ENCODE results near the gene PDP2. TPM values are rescaled to one million over a fixed set of nuclear protein-coding genes. Genes with fewer than 3 reads are reported as not detected.

PDP2 gene
- total and polyA plus RNA-seq, 2 donors (not counting 3 experiments of a cell fraction or from before 2014, with no cell fraction given): 4.4 to 9.3 TPM

DNA sequence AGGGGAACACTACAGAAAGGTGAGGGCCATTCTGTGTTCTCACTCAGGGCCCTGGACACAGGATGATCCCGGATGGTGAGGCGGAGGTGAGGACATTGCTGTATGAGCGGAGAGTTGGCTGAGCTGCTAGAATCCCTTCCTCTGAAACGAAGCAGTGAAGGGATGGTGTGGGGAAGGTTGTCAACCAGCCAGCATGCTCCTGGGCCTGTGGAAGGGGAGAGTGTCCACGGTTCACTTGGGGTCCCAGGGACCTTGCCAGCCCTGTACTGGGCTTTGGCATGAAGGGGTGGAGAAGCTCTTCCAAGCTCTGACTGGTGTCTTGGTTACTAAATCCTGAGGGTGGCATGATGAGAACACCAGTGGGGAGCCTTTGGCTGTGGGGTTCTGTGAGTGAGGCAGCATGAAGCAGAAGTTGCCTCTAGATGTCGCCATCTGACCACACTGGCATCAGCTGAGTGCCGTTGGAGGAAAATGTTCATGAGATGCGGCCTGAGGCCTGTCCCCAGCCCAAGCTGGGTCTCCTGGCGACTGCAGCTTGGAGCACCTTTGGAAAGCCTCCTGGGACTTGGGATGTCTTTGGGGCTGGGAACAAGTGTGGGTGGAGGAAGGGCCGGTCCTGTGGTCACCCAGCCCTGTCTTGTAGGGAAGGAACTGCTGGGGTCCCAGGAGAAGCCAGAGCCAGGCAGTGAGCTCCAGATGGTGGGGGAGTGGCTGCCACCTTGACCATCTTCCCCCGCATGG lies 14.8 kb downstream of the PDP2 start:
- intact Hi-C loops (cut with micrococcal nuclease): loop anchor here (1.0 to 10.0 kb wide), 3 partner anchors 29 to 1960 kb away; no protein-coding TSS in a partner anchor
- Histone ChIP-seq H3K79me2 (ENCODE audit: control insufficient read depth, insufficient read depth, low read length) (no peaks in the 10 kb centered on the region), H3K36me3 (ENCODE audit: control insufficient read depth in 2 of 2, extremely low read depth in 1 of 2, insufficient read depth in 2 of 2, low read length in 2 of 2) (no peaks in the 10 kb centered on the region), H2AFZ (ENCODE audit: low read depth, low read length) (no peak overlapping the region), H3K27ac (ENCODE audit: insufficient read depth, low read depth, low read length) (no peak overlapping the region), H3K9ac (replicated peaks; ENCODE audit: extremely low read depth, insufficient read depth, low read length) (no peak overlapping the region), H3K9me1 (replicated peaks; ENCODE audit: control insufficient read depth, extremely low read depth, insufficient read depth, low read length) (no peaks in the 10 kb centered on the region), H3K9me3 (replicated peaks; ENCODE audit: control insufficient read depth, insufficient read depth, low read length) (no peaks in the 10 kb centered on the region), H3K4me3 (replicated peaks in 1 of 3; ENCODE audit: insufficient read depth in 1 of 3, low read depth in 1 of 3, low read length in 3 of 3) (no peak overlapping the region), H4K20me1 (replicated peaks; ENCODE audit: control insufficient read depth, extremely low read depth, insufficient read depth, low read length) (no peaks in the 10 kb centered on the region), H3K4me1 (ENCODE audit: control insufficient read depth, extremely low read depth, insufficient read depth, low read length) (peaks cover 5% of the 10 kb centered on the region), H3K4me2 (ENCODE audit: insufficient read depth, low read length) (no peak overlapping the region), H3K27me3 (ENCODE audit: control insufficient read depth in 2 of 2, insufficient read depth in 2 of 2, low read length in 2 of 2) (no peaks in the 10 kb centered on the region)
- no TSS peak for BruUV-seq (replicated peaks)
- FAIRE-seq (peak; percentile 90), DNase-seq (ENCODE audit: low read depth, low spot score) (peak; percentile 64)
- CTCF ChIA-PET: interaction anchor here (0.8 to 5.2 kb wide), 33 partner anchors 8 to 286 kb away, joined by 3 to 72 read pairs (median 6); partner anchors contain the start of genes CDH16, CES3, CIAO2B and NAE1
- TF ChIP-seq, protein P1, sequence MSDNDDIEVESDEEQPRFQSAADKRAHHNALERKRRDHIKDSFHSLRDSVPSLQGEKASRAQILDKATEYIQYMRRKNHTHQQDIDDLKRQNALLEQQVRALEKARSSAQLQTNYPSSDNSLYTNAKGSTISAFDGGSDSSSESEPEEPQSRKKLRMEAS (IDR thresholded peaks at IDR 0.05; ENCODE audit: insufficient read depth, insufficient read length): no peak
- TF ChIP-seq, protein P2, sequence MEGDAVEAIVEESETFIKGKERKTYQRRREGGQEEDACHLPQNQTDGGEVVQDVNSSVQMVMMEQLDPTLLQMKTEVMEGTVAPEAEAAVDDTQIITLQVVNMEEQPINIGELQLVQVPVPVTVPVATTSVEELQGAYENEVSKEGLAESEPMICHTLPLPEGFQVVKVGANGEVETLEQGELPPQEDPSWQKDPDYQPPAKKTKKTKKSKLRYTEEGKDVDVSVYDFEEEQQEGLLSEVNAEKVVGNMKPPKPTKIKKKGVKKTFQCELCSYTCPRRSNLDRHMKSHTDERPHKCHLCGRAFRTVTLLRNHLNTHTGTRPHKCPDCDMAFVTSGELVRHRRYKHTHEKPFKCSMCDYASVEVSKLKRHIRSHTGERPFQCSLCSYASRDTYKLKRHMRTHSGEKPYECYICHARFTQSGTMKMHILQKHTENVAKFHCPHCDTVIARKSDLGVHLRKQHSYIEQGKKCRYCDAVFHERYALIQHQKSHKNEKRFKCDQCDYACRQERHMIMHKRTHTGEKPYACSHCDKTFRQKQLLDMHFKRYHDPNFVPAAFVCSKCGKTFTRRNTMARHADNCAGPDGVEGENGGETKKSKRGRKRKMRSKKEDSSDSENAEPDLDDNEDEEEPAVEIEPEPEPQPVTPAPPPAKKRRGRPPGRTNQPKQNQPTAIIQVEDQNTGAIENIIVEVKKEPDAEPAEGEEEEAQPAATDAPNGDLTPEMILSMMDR (IDR thresholded peaks at IDR 0.05; ENCODE audit: extremely low read depth in 1 of 2, insufficient read depth in 1 of 2, low read depth in 1 of 2, low read length in 2 of 2): peak; percentile 74 to 89
- POLR2A ChIA-PET: no interaction called here
- dilution Hi-C loops (cut with MboI; ENCODE audit: extremely low pct_ligation_motif_present, low sequenced_read_pairs): no loop called here

DNA sequence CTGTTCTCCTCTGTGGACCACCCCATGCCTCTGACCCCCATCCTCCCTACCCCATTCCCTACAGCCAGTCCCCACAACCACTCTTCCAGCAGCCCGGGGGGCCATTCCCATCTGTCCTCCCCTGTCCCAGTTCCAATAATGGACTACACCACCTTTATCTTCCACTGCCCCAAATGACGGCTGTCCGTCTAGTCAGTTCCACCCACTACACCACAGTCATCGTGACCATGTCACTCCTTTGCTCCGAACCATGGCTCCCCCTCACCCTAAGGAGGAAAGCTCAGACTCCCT lies 15.3 kb downstream of the PDP2 start:
- DNase-seq (ENCODE audit: low read depth, low spot score) (no peak), FAIRE-seq (no peak)
- intact Hi-C loops (cut with micrococcal nuclease): loop anchor here (1.0 to 10.0 kb wide), 3 partner anchors 29 to 1959 kb away; no protein-coding TSS in a partner anchor
- Histone ChIP-seq H3K36me3 (ENCODE audit: control insufficient read depth in 2 of 2, extremely low read depth in 1 of 2, insufficient read depth in 2 of 2, low read length in 2 of 2) (no peaks in the 10 kb centered on the region), H3K27me3 (ENCODE audit: control insufficient read depth in 2 of 2, insufficient read depth in 2 of 2, low read length in 2 of 2) (no peaks in the 10 kb centered on the region), H2AFZ (ENCODE audit: low read depth, low read length) (no peak overlapping the region), H3K4me3 (replicated peaks in 1 of 3; ENCODE audit: insufficient read depth in 1 of 3, low read depth in 1 of 3, low read length in 3 of 3) (no peak overlapping the region), H3K79me2 (ENCODE audit: control insufficient read depth, insufficient read depth, low read length) (no peaks in the 10 kb centered on the region), H3K9me1 (replicated peaks; ENCODE audit: control insufficient read depth, extremely low read depth, insufficient read depth, low read length) (no peaks in the 10 kb centered on the region), H4K20me1 (replicated peaks; ENCODE audit: control insufficient read depth, extremely low read depth, insufficient read depth, low read length) (no peaks in the 10 kb centered on the region), H3K9ac (replicated peaks; ENCODE audit: extremely low read depth, insufficient read depth, low read length) (no peak overlapping the region), H3K9me3 (replicated peaks; ENCODE audit: control insufficient read depth, insufficient read depth, low read length) (no peaks in the 10 kb centered on the region), H3K4me2 (ENCODE audit: insufficient read depth, low read length) (no peak overlapping the region), H3K4me1 (ENCODE audit: control insufficient read depth, extremely low read depth, insufficient read depth, low read length) (peaks cover 8% of the 10 kb centered on the region), H3K27ac (ENCODE audit: insufficient read depth, low read depth, low read length) (no peak overlapping the region)
- dilution Hi-C loops (cut with MboI; ENCODE audit: extremely low pct_ligation_motif_present, low sequenced_read_pairs): no loop called here
- ChIA-PET POLR2A (no interaction called here), CTCF (interaction anchor here (0.8 to 5.2 kb wide), 31 partner anchors 8 to 286 kb away, joined by 3 to 72 read pairs (median 6); partner anchors contain the start of genes CDH16, CES3, CIAO2B and NAE1)
- BruUV-seq (replicated peaks): no TSS peak
- TF ChIP-seq GATA2 (IDR thresholded peaks at IDR 0.05; ENCODE audit: insufficient read depth, insufficient read length, low read depth, low read length): no peak
- TF ChIP-seq, protein P1 (IDR thresholded peaks at IDR 0.05; ENCODE audit: insufficient read depth, insufficient read length): no peak
- TF ChIP-seq, protein P2 (IDR thresholded peaks at IDR 0.05; ENCODE audit: extremely low read depth in 1 of 2, insufficient read depth in 1 of 2, low read depth in 1 of 2, low read length in 2 of 2): no peak
- no peak for TF ChIP-seq FOS (IDR thresholded peaks at IDR 0.05; ENCODE audit: borderline replicate concordance, insufficient read depth, low read length)
- no peak for TF ChIP-seq JUN (IDR thresholded peaks at IDR 0.05; ENCODE audit: borderline replicate concordance, insufficient read depth, insufficient read length, low read depth)
- no peak for TF ChIP-seq EZH2 (IDR thresholded peaks at IDR 0.05; ENCODE audit: borderline replicate concordance, low read depth, low read length, severe bottlenecking)
